ENCODE data around the gene NRIP1.

DNA sequence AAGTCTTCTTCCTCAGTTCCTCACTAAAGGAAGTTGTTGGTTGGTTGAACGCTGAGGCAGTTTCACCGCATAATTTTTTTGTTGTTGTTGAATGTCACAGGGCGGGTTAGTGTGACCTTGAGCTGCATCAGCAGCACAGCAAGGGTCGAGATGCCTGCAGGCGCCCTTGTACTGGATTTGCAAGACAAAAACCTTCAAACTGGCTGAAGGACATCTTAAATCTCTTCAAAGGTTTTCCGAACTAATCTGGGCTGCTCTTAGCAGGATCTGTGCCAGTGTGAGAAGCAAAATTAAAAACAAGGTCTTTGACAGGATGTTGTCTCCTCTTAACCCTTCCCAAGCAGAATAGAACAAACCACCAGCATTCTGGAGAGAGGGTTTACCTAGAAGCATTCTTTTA, 59.4 kb downstream of the NRIP1 start:
- TF ChIP-seq NELFE (IDR thresholded peaks at IDR 0.05; ENCODE audit: insufficient read depth, insufficient read length) (no peak), XRCC4 (IDR thresholded peaks at IDR 0.05; ENCODE audit: extremely low read depth, insufficient read depth, insufficient read length) (no peak), POLR2AphosphoS2 (IDR thresholded peaks at IDR 0.05; ENCODE audit: low read length) (no peak), POLR2A (conservative IDR thresholded peaks at IDR 0.05) (no peak), FOXA1 (IDR thresholded peaks at IDR 0.05; ENCODE audit: borderline replicate concordance) (no peak), ADNP (tag; IDR thresholded peaks at IDR 0.05) (no peak), SAP30 (IDR thresholded peaks at IDR 0.05; ENCODE audit: borderline replicate concordance, insufficient read depth, low read depth, low read length, poor library complexity, severe bottlenecking) (no peak)
- TF ChIP-seq, protein P1, sequence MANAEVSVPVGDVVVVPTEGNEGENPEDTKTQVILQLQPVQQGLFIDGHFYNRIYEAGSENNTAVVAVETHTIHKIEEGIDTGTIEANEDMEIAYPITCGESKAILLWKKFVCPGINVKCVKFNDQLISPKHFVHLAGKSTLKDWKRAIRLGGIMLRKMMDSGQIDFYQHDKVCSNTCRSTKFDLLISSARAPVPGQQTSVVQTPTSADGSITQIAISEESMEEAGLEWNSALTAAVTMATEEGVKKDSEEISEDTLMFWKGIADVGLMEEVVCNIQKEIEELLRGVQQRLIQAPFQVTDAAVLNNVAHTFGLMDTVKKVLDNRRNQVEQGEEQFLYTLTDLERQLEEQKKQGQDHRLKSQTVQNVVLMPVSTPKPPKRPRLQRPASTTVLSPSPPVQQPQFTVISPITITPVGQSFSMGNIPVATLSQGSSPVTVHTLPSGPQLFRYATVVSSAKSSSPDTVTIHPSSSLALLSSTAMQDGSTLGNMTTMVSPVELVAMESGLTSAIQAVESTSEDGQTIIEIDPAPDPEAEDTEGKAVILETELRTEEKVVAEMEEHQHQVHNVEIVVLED (CRISPR knock-in tag; IDR thresholded peaks at IDR 0.05): no peak
- TF ChIP-seq, protein P2, sequence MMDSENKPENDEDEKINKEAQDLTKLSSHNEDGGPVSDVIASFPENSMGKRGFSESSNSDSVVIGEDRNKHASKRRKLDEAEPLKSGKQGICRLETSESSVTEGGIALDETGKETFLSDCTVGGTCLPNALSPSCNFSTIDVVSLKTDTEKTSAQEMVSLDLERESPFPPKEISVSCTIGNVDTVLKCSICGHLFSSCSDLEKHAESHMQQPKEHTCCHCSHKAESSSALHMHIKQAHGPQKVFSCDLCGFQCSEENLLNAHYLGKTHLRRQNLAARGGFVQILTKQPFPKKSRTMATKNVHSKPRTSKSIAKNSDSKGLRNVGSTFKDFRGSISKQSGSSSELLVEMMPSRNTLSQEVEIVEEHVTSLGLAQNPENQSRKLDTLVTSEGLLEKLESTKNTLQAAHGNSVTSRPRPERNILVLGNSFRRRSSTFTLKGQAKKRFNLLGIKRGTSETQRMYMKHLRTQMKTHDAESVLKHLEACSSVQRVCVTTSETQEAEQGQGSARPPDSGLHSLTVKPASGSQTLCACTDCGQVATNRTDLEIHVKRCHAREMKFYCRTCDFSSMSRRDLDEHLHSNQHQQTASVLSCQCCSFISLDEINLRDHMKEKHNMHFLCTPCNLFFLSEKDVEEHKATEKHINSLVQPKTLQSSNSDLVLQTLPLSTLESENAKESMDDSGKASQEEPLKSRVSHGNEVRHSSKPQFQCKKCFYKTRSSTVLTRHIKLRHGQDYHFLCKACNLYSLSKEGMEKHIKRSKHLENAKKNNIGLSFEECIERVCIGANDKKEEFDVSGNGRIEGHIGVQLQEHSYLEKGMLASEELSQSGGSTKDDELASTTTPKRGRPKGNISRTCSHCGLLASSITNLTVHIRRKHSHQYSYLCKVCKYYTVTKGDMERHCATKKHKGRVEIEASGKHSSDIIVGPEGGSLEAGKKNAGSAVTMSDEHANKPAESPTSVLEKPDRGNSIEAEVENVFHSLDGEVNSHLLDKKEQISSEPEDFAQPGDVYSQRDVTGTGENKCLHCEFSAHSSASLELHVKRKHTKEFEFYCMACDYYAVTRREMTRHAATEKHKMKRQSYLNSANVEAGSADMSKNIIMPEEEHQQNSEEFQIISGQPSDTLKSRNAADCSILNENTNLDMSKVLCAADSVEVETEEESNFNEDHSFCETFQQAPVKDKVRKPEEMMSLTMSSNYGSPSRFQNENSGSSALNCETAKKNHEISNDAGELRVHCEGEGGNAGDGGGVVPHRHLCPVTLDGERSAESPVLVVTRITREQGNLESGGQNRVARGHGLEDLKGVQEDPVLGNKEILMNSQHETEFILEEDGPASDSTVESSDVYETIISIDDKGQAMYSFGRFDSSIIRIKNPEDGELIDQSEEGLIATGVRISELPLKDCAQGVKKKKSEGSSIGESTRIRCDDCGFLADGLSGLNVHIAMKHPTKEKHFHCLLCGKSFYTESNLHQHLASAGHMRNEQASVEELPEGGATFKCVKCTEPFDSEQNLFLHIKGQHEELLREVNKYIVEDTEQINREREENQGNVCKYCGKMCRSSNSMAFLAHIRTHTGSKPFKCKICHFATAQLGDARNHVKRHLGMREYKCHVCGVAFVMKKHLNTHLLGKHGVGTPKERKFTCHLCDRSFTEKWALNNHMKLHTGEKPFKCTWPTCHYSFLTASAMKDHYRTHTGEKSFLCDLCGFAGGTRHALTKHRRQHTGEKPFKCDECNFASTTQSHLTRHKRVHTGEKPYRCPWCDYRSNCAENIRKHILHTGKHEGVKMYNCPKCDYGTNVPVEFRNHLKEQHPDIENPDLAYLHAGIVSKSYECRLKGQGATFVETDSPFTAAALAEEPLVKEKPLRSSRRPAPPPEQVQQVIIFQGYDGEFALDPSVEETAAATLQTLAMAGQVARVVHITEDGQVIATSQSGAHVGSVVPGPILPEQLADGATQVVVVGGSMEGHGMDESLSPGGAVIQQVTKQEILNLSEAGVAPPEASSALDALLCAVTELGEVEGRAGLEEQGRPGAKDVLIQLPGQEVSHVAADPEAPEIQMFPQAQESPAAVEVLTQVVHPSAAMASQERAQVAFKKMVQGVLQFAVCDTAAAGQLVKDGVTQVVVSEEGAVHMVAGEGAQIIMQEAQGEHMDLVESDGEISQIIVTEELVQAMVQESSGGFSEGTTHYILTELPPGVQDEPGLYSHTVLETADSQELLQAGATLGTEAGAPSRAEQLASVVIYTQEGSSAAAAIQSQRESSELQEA (IDR thresholded peaks at IDR 0.05; ENCODE audit: low read depth): no peak
- TF ChIP-seq, protein P3, sequence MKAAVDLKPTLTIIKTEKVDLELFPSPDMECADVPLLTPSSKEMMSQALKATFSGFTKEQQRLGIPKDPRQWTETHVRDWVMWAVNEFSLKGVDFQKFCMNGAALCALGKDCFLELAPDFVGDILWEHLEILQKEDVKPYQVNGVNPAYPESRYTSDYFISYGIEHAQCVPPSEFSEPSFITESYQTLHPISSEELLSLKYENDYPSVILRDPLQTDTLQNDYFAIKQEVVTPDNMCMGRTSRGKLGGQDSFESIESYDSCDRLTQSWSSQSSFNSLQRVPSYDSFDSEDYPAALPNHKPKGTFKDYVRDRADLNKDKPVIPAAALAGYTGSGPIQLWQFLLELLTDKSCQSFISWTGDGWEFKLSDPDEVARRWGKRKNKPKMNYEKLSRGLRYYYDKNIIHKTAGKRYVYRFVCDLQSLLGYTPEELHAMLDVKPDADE (conservative IDR thresholded peaks at IDR 0.05; ENCODE audit: control insufficient read depth, low read depth, low read length): no peak

Measured in K562 (cell line).